H1 (cell line): ENCODE measurements around the gene TCL1A. TPM values are rescaled to one million over a fixed set of nuclear protein-coding genes. Genes with fewer than 3 reads are reported as not detected.

ENCODE experiments used
- EGR1 ChIP-seq: IDR thresholded peaks from 2 replicates; pipeline ENCODE4 v1.6.1; 2011; ENCODE audit warnings: low read depth, low read length, borderline replicate concordance
- HDAC6 ChIP-seq: IDR thresholded peaks from one replicate; pipeline ENCODE4 v1.7.1; 2012; ENCODE audit warnings: low read depth, mild to moderate bottlenecking, inconsistent platforms, low read length, moderate library complexity
- NRF1 ChIP-seq: IDR thresholded peaks from 2 replicates; pipeline ENCODE4 v1.6.1; 2011; ENCODE audit warnings: mild to moderate bottlenecking, low read depth, low read length, improper control_type of control experiment
- POLR2A ChIP-seq, 2 experiments: IDR thresholded peaks; 1 replicate in 1 of 2; 2 replicates in 1 of 2; pipeline ENCODE4 v1.6.1; 2011; ENCODE audit warnings: low read depth in 2 of 2, low read length in 2 of 2, mild to moderate bottlenecking in 2 of 2; ENCODE audit errors: control extremely low read depth in 1 of 2
- SP1 ChIP-seq: IDR thresholded peaks from 2 replicates; pipeline ENCODE4 v1.6.1; 2011; ENCODE audit warnings: low read depth, low read length
- SP4 ChIP-seq: IDR thresholded peaks from 2 replicates; pipeline ENCODE4 v1.6.1; 2012; ENCODE audit warnings: low read length, inconsistent platforms
- polyA plus RNA-seq, 7 experiments: library from polyadenylated mRNA; depleted of rRNA in 3 of 7; stranded (reverse) in 5 of 7; unstranded in 2 of 7; fragments of >200 nt in 5 of 7; fragments of 200-250 nt in 2 of 7; gene quantifications; 1 replicate in 5 of 7; 2 replicates in 1 of 7; 4 replicates in 1 of 7; pipeline versions ENCODE4 v1.2.1 to v1.2.3, GENCODE V29; 2011 to 2013; ENCODE audit warnings: missing spikeins in 2 of 7, mixed read lengths in 2 of 7
- total RNA-seq: library from RNA; stranded (reverse); fragmentation: NEBNext Ultra II Directional; extraction: Animal tissue kit (Norgen Biotek cat#: 25700); gene quantifications from 2 replicates; pipeline ENCODE4 v1.2.1, GENCODE V29; 2021
- TF ChIP-seq, protein P1 (sequence below): fragments of 300-600 bp; sonication (generic); IDR thresholded peaks from 2 replicates; pipeline ENCODE4 v1.7.1; 2012; ENCODE audit warnings: low read length, moderate library complexity, mild to moderate bottlenecking, inconsistent platforms; ENCODE audit not compliant: insufficient replicate concordance
- TF ChIP-seq, protein P2 (sequence below): IDR thresholded peaks from 2 replicates; pipeline ENCODE4 v1.6.1; 2012; ENCODE audit warnings: inconsistent platforms

TCL1A gene
- total and polyA plus RNA-seq, 2 of the 8 experiments (the other 6 are each of a cell fraction or from before 2014, with no cell fraction given), result 0.35 to 7.6 TPM

DNA sequence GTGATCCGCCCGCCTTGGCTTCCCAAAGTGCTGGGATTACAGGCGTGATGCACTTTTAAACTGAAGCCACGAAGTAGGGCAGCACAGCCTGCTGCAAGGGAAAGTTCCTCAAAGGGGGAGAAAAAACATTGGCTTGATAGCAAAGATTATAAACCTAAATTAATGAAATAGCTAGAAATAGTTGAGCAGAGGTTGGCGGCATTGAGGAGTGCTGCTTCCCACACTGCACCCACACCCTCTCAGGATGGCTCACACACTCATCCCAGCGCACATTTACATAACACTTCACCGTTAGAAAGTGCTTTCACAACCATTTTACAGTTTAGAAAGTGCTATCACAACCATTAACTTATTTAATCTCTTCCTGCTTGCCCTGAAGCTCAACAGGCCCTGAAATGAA, 44.4 kb upstream of the TCL1A start (continued):
- TF ChIP-seq, protein P1, sequence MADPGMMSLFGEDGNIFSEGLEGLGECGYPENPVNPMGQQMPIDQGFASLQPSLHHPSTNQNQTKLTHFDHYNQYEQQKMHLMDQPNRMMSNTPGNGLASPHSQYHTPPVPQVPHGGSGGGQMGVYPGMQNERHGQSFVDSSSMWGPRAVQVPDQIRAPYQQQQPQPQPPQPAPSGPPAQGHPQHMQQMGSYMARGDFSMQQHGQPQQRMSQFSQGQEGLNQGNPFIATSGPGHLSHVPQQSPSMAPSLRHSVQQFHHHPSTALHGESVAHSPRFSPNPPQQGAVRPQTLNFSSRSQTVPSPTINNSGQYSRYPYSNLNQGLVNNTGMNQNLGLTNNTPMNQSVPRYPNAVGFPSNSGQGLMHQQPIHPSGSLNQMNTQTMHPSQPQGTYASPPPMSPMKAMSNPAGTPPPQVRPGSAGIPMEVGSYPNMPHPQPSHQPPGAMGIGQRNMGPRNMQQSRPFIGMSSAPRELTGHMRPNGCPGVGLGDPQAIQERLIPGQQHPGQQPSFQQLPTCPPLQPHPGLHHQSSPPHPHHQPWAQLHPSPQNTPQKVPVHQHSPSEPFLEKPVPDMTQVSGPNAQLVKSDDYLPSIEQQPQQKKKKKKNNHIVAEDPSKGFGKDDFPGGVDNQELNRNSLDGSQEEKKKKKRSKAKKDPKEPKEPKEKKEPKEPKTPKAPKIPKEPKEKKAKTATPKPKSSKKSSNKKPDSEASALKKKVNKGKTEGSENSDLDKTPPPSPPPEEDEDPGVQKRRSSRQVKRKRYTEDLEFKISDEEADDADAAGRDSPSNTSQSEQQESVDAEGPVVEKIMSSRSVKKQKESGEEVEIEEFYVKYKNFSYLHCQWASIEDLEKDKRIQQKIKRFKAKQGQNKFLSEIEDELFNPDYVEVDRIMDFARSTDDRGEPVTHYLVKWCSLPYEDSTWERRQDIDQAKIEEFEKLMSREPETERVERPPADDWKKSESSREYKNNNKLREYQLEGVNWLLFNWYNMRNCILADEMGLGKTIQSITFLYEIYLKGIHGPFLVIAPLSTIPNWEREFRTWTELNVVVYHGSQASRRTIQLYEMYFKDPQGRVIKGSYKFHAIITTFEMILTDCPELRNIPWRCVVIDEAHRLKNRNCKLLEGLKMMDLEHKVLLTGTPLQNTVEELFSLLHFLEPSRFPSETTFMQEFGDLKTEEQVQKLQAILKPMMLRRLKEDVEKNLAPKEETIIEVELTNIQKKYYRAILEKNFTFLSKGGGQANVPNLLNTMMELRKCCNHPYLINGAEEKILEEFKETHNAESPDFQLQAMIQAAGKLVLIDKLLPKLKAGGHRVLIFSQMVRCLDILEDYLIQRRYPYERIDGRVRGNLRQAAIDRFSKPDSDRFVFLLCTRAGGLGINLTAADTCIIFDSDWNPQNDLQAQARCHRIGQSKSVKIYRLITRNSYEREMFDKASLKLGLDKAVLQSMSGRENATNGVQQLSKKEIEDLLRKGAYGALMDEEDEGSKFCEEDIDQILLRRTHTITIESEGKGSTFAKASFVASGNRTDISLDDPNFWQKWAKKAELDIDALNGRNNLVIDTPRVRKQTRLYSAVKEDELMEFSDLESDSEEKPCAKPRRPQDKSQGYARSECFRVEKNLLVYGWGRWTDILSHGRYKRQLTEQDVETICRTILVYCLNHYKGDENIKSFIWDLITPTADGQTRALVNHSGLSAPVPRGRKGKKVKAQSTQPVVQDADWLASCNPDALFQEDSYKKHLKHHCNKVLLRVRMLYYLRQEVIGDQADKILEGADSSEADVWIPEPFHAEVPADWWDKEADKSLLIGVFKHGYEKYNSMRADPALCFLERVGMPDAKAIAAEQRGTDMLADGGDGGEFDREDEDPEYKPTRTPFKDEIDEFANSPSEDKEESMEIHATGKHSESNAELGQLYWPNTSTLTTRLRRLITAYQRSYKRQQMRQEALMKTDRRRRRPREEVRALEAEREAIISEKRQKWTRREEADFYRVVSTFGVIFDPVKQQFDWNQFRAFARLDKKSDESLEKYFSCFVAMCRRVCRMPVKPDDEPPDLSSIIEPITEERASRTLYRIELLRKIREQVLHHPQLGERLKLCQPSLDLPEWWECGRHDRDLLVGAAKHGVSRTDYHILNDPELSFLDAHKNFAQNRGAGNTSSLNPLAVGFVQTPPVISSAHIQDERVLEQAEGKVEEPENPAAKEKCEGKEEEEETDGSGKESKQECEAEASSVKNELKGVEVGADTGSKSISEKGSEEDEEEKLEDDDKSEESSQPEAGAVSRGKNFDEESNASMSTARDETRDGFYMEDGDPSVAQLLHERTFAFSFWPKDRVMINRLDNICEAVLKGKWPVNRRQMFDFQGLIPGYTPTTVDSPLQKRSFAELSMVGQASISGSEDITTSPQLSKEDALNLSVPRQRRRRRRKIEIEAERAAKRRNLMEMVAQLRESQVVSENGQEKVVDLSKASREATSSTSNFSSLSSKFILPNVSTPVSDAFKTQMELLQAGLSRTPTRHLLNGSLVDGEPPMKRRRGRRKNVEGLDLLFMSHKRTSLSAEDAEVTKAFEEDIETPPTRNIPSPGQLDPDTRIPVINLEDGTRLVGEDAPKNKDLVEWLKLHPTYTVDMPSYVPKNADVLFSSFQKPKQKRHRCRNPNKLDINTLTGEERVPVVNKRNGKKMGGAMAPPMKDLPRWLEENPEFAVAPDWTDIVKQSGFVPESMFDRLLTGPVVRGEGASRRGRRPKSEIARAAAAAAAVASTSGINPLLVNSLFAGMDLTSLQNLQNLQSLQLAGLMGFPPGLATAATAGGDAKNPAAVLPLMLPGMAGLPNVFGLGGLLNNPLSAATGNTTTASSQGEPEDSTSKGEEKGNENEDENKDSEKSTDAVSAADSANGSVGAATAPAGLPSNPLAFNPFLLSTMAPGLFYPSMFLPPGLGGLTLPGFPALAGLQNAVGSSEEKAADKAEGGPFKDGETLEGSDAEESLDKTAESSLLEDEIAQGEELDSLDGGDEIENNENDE, result no peak
- TF ChIP-seq POLR2A (IDR thresholded peaks at IDR 0.05; ENCODE audit: control extremely low read depth in 1 of 2, low read depth in 2 of 2, low read length in 2 of 2), result no peak
- no peak for TF ChIP-seq SP1
- TF ChIP-seq, protein P2, sequence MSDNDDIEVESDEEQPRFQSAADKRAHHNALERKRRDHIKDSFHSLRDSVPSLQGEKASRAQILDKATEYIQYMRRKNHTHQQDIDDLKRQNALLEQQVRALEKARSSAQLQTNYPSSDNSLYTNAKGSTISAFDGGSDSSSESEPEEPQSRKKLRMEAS, result no peak
- no peak for TF ChIP-seq HDAC6
- no peak for TF ChIP-seq EGR1
- TF ChIP-seq NRF1, result no peak
- TF ChIP-seq SP4, result no peak
- TF ChIP-seq, all 59 proteins: peak for 0
